GM12891 (cell line): Measurements from ENCODE around the gene ARSG.
"Not testable (repeated sequence)": the region's sequence is repeated elsewhere in the genome, so short reads cannot be mapped to it uniquely, and the experiment has no call there.

Experiments used
- DNase-seq: peaks from one replicate; pipeline ENCODE4 v3.0.0; 2011; ENCODE audit warnings: low spot score; ENCODE audit not compliant: insufficient read length
- FAIRE-seq: peaks from 2 replicates; lab custom pipeline; 2011; peaks lifted over from hg19 to GRCh38; lab: Jason Lieb, UNC
- PAX5 ChIP-seq: IDR thresholded peaks from 2 replicates; pipeline ENCODE4 v1.6.1; 2011; ENCODE audit warnings: low read length, moderate library complexity, mild to moderate bottlenecking; ENCODE audit not compliant: insufficient read depth, severe bottlenecking
- POLR2A ChIP-seq: IDR thresholded peaks from 2 replicates; pipeline ENCODE4 v1.6.1; 2011; ENCODE audit warnings: low read depth, low read length, control low read depth
- POLR2AphosphoS5 ChIP-seq: IDR thresholded peaks from 2 replicates; pipeline ENCODE4 v1.6.1; 2011; ENCODE audit warnings: low read depth, low read length, control low read depth
- POU2F2 ChIP-seq: IDR thresholded peaks from 2 replicates; pipeline ENCODE4 v1.6.1; 2011; ENCODE audit warnings: low read depth, mild to moderate bottlenecking, control low read depth, low read length, moderate library complexity
- SPI1 ChIP-seq: IDR thresholded peaks from 2 replicates; pipeline ENCODE4 v1.6.1; 2011; ENCODE audit warnings: low read depth, low read length, control low read depth
- TAF1 ChIP-seq: IDR thresholded peaks from 2 replicates; pipeline ENCODE4 v1.6.1; 2011; ENCODE audit warnings: low read depth, low read length, control low read depth

ARSG gene

GRCh38 chr17:68349157-68349556 lies 57.9 kb downstream of the ARSG start:
- DNase-seq (no peak), FAIRE-seq (no peak)
- TF ChIP-seq SPI1 (no peak), POLR2A (no peak), PAX5 (no peak), TAF1 (no peak)

GRCh38 chr17:68351395-68351794 lies 60.1 kb downstream of the ARSG start:
- DNase-seq (no peak), FAIRE-seq (no peak)
- TF ChIP-seq POU2F2 (no peak), SPI1 (no peak), POLR2A (no peak), POLR2AphosphoS5 (no peak), PAX5 (no peak), TAF1 (no peak)

GRCh38 chr17:68352041-68352440 lies 60.7 kb downstream of the ARSG start:
- no peak for TF ChIP-seq POU2F2
- FAIRE-seq (no peak), DNase-seq (no peak)

GRCh38 chr17:68352671-68353070 lies 61.4 kb downstream of the ARSG start:
- not testable (repeated sequence) for FAIRE-seq, DNase-seq

- FAIRE-seq (no peak), DNase-seq (no peak)
- TF ChIP-seq POLR2A (no peak), POU2F2 (no peak), PAX5 (no peak), POLR2AphosphoS5 (no peak), SPI1 (no peak), TAF1 (no peak)
Measured at GRCh38 chr17:68353111-68353521, 61.8 kb downstream of the ARSG start.

GRCh38 chr17:68354311-68354710 lies 63.0 kb downstream of the ARSG start:
- FAIRE-seq, DNase-seq: not testable (repeated sequence)

GRCh38 chr17:68355108-68355507 lies 63.8 kb downstream of the ARSG start:
- DNase-seq, FAIRE-seq: not testable (repeated sequence)

GRCh38 chr17:68356520-68356919 lies 65.2 kb downstream of the ARSG start:
- no peak for TF ChIP-seq POLR2AphosphoS5
- peak; percentile 11; the same call in 1 of the 2 replicates for TF ChIP-seq SPI1
- TF ChIP-seq POU2F2 = peak; percentile 40
- TF ChIP-seq POLR2A = no peak
- peak; percentile 95 for TF ChIP-seq PAX5
- no peak for TF ChIP-seq TAF1
- FAIRE-seq (peak; percentile 84), DNase-seq (no peak)

GRCh38 chr17:68356949-68357455 lies 65.7 kb downstream of the ARSG start:
- DNase-seq (no peak), FAIRE-seq (no peak)
- TF ChIP-seq SPI1 (no peak), POU2F2 (no peak), TAF1 (no peak), POLR2A (no peak), POLR2AphosphoS5 (no peak)

- FAIRE-seq (no peak), DNase-seq (no peak)
- TF ChIP-seq POU2F2 (no peak), POLR2A (no peak), PAX5 (no peak), POLR2AphosphoS5 (no peak), SPI1 (no peak), TAF1 (no peak)
Measured at GRCh38 chr17:68357886-68358285, 66.6 kb downstream of the ARSG start.

GRCh38 chr17:68359791-68360535 lies 68.7 kb downstream of the ARSG start:
- FAIRE-seq = no peak
- DNase-seq = no peak

More at GRCh38 chr17:68359791-68360535, 68.7 kb downstream of the ARSG start:
- TF ChIP-seq SPI1 = no peak
- TF ChIP-seq PAX5 = no peak
- TF ChIP-seq TAF1 = no peak
- TF ChIP-seq POLR2AphosphoS5 = no peak
- TF ChIP-seq POU2F2 = no peak
- TF ChIP-seq POLR2A = no peak
